LHCN-M2 (cell line): ENCODE results near the gene LPP. TPM values are rescaled to one million over a fixed set of nuclear protein-coding genes. Genes with fewer than 3 reads are reported as not detected.

Source experiments
- DNase-seq: peaks from one replicate; pipeline ENCODE4 v3.0.0-alpha.2; 2012; ENCODE audit warnings: low read depth
- total RNA-seq: library from RNA; depleted of rRNA; stranded (reverse); fragments of >200 nt; gene quantifications from 2 replicates; pipeline ENCODE4 v1.2.3, GENCODE V29; 2014

LPP gene
- total RNA-seq, 1 experiment from 2014 or later: 39.7 TPM

GRCh38 chr3:188667926-188668325 lies 514.0 kb downstream of the LPP start:
- DNase-seq: no peak

DNA sequence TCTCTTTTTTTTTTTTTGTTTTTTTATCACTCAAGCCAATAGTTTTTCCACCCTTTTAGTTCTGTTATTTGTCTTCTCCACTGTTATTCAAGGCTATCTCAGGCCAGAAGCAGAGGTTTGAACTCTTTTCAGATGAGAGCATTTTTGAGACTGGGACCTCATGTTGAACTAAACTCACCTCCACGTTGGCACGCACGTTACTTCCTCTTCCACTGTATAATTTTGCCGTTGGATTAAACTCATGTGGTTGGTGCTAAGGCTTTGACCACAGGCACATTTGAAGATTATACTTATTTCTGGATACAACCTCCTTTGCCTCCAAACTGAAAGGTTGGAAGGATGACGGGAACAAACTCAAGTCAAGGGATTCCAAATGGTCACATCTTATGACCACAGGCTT lies 516.5 kb downstream of the LPP start:
- no peak for DNase-seq

GRCh38 chr3:188671971-188672370 lies 518.0 kb downstream of the LPP start:
- no peak for DNase-seq

DNA sequence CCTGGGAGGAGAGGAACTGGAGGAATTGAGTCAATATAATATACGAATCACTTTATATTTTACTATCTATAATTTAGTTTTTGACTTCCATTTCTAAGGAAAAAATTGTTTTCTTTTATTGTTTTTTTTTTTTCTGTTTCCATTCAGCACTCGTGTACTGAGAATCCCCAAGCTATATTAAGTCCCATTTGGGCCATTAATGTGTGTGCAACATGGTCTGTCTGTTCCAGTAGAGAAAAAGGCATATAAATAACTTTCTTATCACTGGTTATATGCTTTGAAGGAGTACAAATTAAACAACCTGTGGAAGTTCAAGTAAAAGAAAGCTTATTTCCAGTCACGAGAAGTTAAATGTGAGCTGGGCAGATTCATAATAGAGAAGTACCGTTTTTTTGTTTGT lies 518.9 kb downstream of the LPP start:
- DNase-seq: no peak

DNA sequence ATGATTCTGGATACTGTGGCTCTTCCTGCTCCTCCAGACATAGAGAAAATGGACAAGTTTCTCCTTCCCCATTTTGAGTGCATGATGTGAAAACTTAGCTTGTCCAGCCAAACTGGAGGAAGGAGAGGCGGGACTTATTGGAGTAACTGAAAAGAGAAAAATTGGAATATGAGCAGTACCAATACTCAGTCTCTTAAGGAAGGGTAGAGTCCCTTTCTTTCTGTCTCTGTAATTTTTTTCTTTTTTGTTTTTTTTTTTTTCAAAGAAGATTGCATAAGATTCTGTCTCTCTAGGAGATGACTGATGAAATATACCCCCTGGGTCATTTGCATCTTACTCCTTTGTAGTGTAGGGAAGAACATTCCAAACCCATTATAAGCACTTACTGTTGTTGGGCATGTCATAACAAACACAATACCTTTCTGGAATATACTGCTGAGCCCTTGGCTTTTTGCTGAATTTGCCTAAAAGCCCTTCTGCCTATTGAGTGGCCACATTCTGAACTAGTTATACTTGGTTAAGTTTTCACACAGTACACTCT lies 519.8 kb downstream of the LPP start:
- peak; percentile 84 for DNase-seq

DNA sequence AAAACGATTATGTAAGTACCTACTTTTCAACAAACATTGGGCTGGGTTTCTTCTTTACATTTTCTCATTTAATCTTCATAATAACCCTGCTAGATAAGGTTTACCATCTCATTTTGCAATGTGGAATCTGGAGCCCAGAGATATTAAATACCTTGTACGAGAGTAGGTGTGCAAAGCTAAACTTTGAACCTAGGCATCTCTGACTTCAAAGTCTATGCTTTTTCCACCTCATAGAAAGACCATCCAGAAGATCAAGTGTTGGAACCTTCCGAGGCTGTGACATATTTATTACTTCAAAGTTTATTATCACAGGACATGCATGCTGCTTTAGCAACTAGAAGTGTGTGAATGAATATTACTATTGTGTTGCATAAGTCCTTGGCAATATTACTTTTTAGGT lies 520.6 kb downstream of the LPP start:
- DNase-seq: no peak

GRCh38 chr3:188677344-188677743 lies 523.4 kb downstream of the LPP start:
- DNase-seq: no peak

- DNase-seq: no peak
These were observed 526.2 kb downstream of the LPP start for GRCh38 chr3:188680189-188680588.

- no peak for DNase-seq
These were observed 526.6 kb downstream of the LPP start for GRCh38 chr3:188680605-188681004.

- DNase-seq: no peak
These were observed 528.4 kb downstream of the LPP start for GRCh38 chr3:188682316-188682715.

- DNase-seq: peak; percentile 89
These were observed 529.1 kb downstream of the LPP start for GRCh38 chr3:188683032-188683521.

- DNase-seq: no peak
These were observed 530.3 kb downstream of the LPP start for GRCh38 chr3:188684276-188684675.

DNA sequence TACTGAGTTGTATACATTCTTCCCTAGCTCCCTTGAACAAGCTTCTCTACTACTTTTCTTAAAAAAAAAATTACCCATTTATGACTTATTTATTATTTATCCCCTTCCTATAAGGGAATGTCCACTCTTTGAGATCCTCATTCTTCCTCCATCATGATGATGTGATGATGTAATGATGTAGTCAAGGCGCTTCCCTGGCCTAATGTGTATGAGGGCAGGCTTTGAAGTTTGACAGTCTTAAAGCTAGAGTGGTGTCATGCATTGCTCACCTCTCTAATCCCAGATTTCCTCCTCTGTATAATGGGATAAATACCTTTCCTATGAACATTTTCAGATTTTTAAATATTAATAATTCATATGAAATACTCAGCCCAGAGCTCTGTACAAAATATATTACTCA lies 531.8 kb downstream of the LPP start:
- no peak for DNase-seq

DNA sequence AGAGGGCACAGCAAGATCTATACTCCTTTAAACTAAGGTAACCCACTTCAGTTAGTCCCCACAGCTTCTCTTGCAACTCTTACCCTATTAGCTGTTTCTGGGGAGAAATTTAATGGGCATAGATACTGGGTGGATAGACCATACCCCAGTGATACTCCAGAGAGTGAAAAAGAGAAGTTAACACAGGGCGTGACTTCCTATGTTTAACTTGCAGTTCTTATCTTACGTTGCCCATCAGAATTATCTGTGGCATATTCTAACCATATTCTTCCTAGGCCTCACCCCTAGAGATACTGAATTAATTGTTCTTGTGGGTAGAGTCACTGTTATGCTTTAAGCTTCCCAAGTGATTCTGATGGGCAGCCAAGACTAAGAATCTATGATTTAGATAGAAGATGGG lies 532.4 kb downstream of the LPP start:
- no peak for DNase-seq

DNA sequence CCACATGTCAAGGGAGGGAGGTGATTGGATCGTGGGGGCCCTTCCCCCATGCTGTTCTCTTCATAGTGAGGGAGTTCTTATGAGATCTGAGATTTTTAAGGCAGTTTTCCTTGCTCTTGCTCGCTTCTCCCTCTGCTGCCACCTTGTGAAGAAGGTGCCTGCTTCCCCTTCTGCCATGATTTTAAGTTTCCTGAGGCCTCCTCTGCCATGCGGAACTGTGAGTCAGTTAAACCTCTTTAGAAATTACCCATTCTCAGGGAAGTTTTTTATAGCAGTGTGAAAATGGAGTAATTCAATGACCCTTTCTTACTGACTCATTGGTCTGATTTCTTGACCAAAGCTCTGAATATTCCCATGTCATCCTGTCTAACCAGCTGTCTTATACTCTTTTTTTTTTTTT lies 533.4 kb downstream of the LPP start:
- DNase-seq: peak; percentile 97

DNA sequence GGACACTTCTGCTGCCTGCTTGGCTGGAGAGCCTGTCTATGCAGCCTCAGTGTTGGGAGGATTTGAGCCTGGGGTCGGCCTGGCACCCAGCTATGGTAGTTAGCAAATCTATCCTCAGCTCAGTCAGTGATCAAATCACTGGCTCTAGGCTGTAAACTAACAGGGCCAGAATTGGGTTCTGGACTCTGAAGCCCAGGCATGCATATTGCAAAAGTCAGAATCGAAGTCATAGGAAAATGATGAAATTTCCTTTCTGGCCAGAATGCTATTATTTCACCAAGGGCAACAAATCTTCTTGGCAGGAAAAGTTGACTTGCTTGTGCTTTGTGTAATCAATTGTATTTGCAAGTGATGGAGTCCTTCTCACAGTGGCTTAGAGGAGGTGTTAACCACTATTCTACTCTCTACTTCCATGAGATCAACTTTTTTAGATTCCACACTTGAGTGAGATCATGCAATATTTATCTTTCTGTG lies 535.2 kb downstream of the LPP start:
- DNase-seq: peak; percentile 40

GRCh38 chr3:188690064-188690463 lies 536.1 kb downstream of the LPP start:
- DNase-seq: no peak

DNA sequence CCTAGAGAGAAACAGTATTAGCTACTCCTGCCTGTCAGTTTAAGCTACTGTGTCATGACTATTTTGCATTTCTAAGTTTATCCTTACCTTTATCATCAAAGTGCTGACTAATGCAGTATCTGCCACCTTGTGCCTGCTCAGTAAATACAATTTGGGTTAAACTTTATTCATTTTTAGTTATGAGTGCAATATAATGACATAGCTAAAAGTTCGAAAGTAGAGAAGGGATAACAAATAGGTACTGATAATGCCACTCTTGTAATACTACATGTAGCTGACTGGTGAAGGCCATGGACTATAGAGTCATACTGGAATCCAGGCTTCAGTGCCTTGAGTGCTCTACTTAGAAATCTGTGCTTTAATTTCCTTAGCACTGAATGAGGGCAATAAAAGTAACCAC lies 537.0 kb downstream of the LPP start:
- DNase-seq: no peak

GRCh38 chr3:188691665-188692064 lies 537.7 kb downstream of the LPP start:
- no peak for DNase-seq

DNA sequence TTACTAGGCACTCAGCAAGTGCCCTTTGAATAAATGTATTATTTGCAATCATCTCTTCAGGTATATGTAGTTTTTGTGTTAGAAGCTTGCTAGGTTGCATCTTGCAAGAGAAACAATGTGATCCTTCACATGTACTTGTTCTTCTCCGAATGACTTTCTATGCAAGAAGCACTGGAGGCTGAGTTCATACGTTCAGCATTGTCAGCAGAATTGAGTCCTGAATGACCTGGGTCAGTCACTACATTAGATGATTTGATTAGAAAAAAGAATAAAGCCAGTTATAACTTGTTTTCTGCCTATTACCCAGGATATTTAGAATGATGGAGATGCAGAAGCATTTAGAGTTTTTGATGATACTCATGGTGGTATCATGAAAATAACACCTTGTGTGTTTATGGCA lies 538.7 kb downstream of the LPP start:
- DNase-seq: no peak

- no peak for DNase-seq
These were observed 539.5 kb downstream of the LPP start for GRCh38 chr3:188693435-188693834.

DNA sequence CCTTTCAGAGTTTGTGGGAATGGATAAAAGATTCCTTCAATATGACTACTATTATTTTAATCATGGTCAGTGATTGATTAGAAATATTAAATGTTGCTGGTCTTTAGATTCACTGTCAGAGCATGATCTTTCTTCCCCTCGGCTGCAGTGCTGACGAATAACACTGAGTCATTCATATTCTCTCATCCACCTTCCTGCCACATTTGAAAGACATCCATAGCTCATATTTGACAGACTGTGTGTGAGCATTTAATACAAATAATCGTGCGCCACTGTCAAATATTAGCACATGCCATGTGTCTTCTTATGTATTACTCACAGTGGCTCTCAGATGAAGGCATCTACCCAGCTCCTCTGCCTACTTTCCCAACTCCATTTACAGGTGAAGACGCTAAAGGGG lies 541.3 kb downstream of the LPP start:
- no peak for DNase-seq

DNA sequence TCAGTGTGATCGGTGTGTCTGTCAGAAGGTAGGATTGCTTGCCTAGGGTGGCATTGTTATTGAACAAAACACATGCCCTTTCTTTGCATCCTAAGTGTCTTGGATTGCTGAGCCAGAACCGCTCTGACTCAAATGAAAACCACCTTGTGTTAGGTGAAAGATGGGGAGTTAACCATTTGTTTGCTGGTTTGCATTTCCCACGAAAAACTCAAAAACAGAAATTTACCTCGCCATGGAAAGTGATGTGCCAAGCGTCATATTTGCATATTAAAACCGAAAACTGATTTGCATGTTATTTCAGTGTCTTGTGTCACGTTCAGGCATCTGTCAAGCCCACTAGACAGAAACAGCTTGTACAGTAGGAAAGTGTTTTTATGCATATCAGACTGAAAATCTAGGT lies 543.2 kb downstream of the LPP start:
- no peak for DNase-seq

DNA sequence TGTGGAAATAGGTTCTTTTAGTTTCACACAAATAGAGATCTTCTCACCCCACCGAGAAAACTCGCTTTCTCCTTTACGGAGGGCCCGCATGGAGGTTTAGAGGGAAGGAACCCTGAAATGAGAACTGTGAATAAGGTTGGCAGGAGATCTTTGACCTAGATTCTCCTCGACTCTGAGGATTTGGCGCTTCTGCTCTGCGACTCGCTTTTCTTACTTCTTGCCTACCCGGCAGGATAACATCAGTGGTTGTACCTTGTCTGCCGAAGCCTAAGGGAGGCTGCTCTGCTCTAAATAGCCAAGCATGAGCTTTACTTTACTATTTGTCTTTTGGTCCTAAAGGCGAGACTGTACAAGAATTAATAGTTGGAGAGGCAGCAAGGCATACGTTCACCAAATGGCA lies 544.5 kb downstream of the LPP start:
- DNase-seq: no peak
